UCSD-AML1 (cell line): ENCODE measurements around the gene SCYGR4.
"Not testable (repeated sequence)": the region's sequence is repeated elsewhere in the genome, so short reads cannot be mapped to it uniquely, and the experiment has no call there.

Source experiments
- DNase-seq: peaks from one replicate; lab custom pipeline; 2025; ENCODE audit not compliant: unreplicated experiment; lab: John Stamatoyannopoulos, UW

Gene SCYGR4

DNA sequence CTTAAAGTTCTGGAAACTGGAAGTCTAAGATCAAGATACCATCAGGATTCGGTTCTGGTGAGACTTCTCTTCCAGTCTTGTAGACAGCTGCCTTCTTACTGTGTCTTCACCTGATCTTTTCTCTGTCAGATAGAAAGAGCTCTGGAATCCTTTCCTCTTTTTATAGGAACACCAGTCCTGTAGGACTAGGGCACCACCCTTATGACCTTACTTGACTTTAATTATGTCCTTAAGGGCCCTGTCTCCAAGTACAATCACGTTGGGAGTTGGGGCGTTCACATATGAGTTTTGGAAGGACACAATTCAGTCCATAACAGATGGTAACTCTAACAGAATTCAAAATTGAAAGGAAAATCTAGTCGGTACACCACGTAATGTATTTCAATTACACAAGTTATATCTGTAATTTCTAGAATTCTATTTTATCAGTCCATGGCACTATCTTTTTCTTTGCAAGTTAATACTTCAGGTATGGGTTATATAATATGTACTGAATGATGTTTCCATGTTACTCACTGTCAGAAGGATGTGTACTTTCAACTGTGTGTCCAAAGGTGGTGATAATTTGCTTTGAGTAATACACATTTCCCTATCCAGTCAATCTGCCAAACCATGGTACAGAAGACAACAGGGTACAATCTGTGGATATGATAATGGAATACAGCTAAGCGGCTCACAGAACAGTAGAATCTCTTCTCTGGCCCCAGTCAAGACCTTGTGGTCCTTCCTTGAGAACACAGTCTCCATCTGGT is 48.1 kb downstream of the SCYGR4 start:
- DNase-seq = no peak

DNA sequence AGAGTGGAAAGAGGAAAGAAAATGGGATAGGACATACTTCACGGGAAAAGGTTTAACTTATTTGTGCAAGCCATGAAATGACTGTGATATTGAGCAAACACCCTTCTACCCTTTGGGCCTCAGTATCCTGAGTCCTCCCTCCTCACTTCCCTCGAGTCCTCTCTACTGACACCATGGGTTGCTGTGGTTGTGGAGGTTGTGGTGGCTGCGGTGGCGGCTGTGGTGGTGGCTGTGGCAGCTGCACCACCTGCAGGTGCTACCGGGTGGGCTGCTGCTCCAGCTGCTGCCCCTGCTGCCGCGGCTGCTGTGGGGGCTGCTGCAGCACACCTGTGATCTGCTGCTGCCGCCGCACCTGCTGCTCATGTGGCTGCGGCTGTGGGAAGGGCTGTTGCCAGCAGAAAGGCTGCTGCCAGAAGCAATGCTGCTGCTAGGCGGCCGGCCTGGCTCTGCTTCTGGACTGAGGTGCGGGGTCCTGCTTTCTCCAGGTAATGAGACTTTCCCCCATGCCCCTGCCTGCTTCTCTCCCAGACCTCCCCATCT is 49.4 kb downstream of the SCYGR4 start, which contains the start of gene SCYGR5:
Gene SCYGR5, plus strand, starts transcription at position 174 of the 540 bp plus-strand sequence. Its CDS starts 0 bp downstream, at position 174.
- DNase-seq = not testable (repeated sequence)
